SK-N-MC (cell line): ENCODE data around the gene EPHA3.

Source experiments
- DNase-seq: peaks from one replicate; pipeline ENCODE4 v3.0.0-alpha.2; 2011; ENCODE audit warnings: low read depth, low spot score
- H3K27ac ChIP-seq: fragments of 200-600 bp; sonication (generic); 2 replicates; pipeline ENCODE4 v1.5.1; 2016; ENCODE audit warnings: mixed run types
- H3K36me3 ChIP-seq: fragments of 200-600 bp; sonication (generic); 2 replicates; pipeline ENCODE4 v1.6.1; 2017; ENCODE audit warnings: antibody characterized with exemption, low read length, mixed read lengths; ENCODE audit not compliant: insufficient read depth
- H3K4me3 ChIP-seq: fragments of 200-600 bp; sonication (generic); 2 replicates; pipeline ENCODE4 v1.5.1; 2016
- H3K9ac ChIP-seq: fragments of 200-600 bp; sonication (generic); 2 replicates; pipeline ENCODE4 v1.8.0; 2017; ENCODE audit warnings: mixed run types, mixed read lengths; ENCODE audit not compliant: insufficient read length
- H3K9me3 ChIP-seq: fragments of 200-600 bp; sonication (generic); 2 replicates; pipeline ENCODE4 v1.6.1; 2017; ENCODE audit warnings: low read depth, mild to moderate bottlenecking, antibody characterized with exemption, low read length, moderate library complexity, mixed read lengths
- EZH2 ChIP-seq: fragments of 200-600 bp; sonication (generic); IDR thresholded peaks from one replicate; pipeline ENCODE4 v1.6.1; 2017; ENCODE audit warnings: antibody characterized with exemption
- FOXP2 ChIP-seq: optimal IDR thresholded peaks from 2 replicates; pipeline ENCODE3; 2011; ENCODE audit warnings: mild to moderate bottlenecking, moderate library complexity; ENCODE audit not compliant: insufficient read depth; ENCODE audit errors: extremely low read length, control extremely low read depth
- POLR2AphosphoS5 ChIP-seq: IDR thresholded peaks from 2 replicates; pipeline ENCODE4 v1.6.1; 2012; ENCODE audit warnings: mild to moderate bottlenecking, low read depth, low read length, borderline replicate concordance

Gene EPHA3

DNA sequence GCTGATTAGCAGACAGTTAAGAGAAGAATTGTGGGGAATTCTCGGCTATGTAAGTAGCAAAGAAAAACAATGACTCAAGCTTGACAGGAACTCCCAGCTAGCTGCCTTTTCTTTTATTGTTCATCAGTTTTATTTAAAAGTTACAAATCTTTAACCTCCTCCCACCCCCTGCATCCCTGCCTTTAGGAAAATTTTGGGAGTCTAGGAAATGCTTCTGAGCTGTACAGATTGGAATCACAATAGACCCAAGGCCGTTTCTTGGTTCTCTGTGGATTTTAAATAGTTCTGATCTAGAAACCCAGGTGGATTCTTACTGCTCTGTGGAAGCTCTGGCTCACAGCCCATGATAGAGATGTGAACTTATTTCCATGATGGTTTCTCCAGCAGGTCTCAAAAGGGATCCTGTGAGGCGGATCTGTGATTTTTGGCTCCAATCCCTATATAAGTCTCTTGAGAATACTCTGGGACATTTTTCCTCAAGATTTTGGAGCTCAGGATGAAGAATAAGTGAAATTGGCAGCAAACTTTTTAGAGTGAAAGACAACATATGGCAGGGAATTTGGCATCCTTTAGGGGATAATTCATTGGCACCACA, 312.3 kb downstream of the EPHA3 start:
- no peak for TF ChIP-seq FOXP2
- no peak for TF ChIP-seq EZH2
- no peak; the same call in 1 of the 2 replicates for TF ChIP-seq POLR2AphosphoS5
- DNase-seq, result no peak
- Histone ChIP-seq H3K9ac (no peak overlapping the region), H3K27ac (peak overlapping the region; percentile 80), H3K36me3 (peaks cover 35% of the 10 kb centered on the region), H3K4me3 (peak overlapping the region; percentile 42), H3K9me3 (no peaks in the 10 kb centered on the region)

GRCh38 chr3:89426060-89426459, 318.6 kb downstream of the EPHA3 start:
- DNase-seq, result no peak
- Histone ChIP-seq H3K27ac (no peak overlapping the region), H3K9me3 (no peaks in the 10 kb centered on the region), H3K4me3 (no peak overlapping the region), H3K36me3 (peaks cover 31% of the 10 kb centered on the region), H3K9ac (no peak overlapping the region)
- TF ChIP-seq EZH2, result no peak
- TF ChIP-seq FOXP2, result no peak

DNA sequence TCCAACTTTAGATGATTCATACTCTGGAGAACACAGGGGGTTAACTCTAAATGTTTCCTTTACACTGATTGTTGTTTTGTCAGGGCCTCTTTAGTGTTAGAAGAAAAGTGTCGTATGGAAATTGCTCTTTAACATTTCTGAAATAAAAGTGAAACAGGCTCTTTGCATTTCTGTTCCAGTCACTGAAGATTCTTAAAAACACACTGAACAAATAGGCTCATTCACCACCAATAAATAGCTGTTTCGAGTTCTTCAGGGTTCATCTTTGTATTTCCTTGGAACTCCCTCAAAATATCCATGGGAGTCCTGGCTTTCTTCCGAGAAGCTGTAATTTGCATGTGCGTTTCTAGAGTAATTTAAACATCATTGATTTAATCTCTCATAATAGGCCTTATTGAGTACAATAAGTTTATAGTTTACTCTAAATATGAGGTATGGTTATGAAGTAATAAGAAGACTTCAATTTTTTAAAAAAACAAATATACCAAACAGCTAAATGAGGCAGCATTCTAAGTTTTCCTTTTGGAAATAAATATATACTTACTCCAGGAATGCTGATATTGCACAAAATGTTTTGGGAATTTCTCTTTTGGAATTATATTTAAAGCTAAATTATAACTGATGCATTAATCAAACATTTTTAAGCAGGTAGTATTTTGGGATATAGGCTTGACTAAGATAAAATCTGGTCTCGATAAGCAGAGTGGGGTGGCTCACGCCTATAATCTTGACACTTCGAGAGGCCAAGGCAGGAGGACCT, 327.4 kb downstream of the EPHA3 start:
- TF ChIP-seq POLR2AphosphoS5 (no peak), FOXP2 (no peak), EZH2 (no peak)
- H3K9ac ChIP-seq, result no peak overlapping the region
- no peak overlapping the region for H3K4me3 ChIP-seq
- H3K27ac ChIP-seq, result peak overlapping the region; percentile 10; the same call in 1 of the 2 replicates
- peaks cover 17% of the 10 kb centered on the region; the same call in 1 of the 2 replicates for H3K36me3 ChIP-seq
- H3K9me3 ChIP-seq, result no peaks in the 10 kb centered on the region
- no peak for DNase-seq

- H3K36me3 ChIP-seq, result peaks cover 14% of the 10 kb centered on the region; the same call in 1 of the 2 replicates
Measured at GRCh38 chr3:89436846-89437245, 329.4 kb downstream of the EPHA3 start.

GRCh38 chr3:89440386-89440785, 333.0 kb downstream of the EPHA3 start:
- Histone ChIP-seq H3K27ac (no peak overlapping the region), H3K9me3 (no peaks in the 10 kb centered on the region), H3K9ac (no peak overlapping the region), H3K36me3 (0 out of 2 replicates have a peak, but pooled peaks cover 4% of the 10 kb centered on the region), H3K4me3 (no peak overlapping the region)
- no peak for DNase-seq
- TF ChIP-seq EZH2, result no peak

More at GRCh38 chr3:89436846-89437245, 329.4 kb downstream of the EPHA3 start:
- Histone ChIP-seq H3K9me3 (no peaks in the 10 kb centered on the region), H3K27ac (no peak overlapping the region), H3K9ac (no peak overlapping the region), H3K4me3 (no peak overlapping the region)
- TF ChIP-seq FOXP2, result no peak
- no peak for TF ChIP-seq EZH2
- no peak for DNase-seq

- no peak overlapping the region for H3K9ac ChIP-seq
- no peak for TF ChIP-seq POLR2AphosphoS5
- no peak for TF ChIP-seq FOXP2
- DNase-seq, result no peak
- 0 out of 2 replicates have a peak, but pooled peaks cover 4% of the 10 kb centered on the region for H3K36me3 ChIP-seq
- H3K27ac ChIP-seq, result no peak overlapping the region
- no peaks in the 10 kb centered on the region for H3K9me3 ChIP-seq
- H3K4me3 ChIP-seq, result no peak overlapping the region
Measured at GRCh38 chr3:89441141-89441540, 333.7 kb downstream of the EPHA3 start.

GRCh38 chr3:89446593-89446992, 339.2 kb downstream of the EPHA3 start:
- H3K4me3 ChIP-seq, result no peak overlapping the region
- no peak overlapping the region for H3K27ac ChIP-seq
- H3K9me3 ChIP-seq, result no peaks in the 10 kb centered on the region; the same call in 1 of the 2 replicates
- no peak for TF ChIP-seq EZH2
- no peak for TF ChIP-seq POLR2AphosphoS5
- no peak for TF ChIP-seq FOXP2
- peaks cover 22% of the 10 kb centered on the region for H3K36me3 ChIP-seq
- DNase-seq, result no peak
- no peak overlapping the region for H3K9ac ChIP-seq

DNA sequence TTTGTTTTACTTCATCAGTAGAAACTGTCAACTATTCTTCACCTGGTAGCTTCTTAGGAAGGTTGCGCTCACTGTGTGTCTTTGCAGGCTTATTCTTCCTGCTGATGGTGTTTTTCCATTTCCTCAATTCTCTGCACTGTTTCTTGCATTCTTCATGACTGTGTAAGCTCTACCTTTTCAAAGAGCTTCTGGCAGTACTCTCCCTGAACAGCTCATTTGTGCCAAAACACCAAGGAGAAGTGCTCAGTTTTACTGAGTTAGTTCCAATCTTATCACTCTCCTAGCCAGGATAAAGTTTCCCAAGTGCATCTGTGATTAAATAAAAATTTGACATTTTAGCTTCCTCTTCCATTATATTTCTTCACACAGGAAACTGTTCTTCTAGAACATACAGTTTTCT, 339.8 kb downstream of the EPHA3 start:
- TF ChIP-seq POLR2AphosphoS5 (no peak), EZH2 (no peak), FOXP2 (no peak)
- no peaks in the 10 kb centered on the region; the same call in 1 of the 2 replicates for H3K9me3 ChIP-seq
- peaks cover 22% of the 10 kb centered on the region for H3K36me3 ChIP-seq
- no peak for DNase-seq
- H3K4me3 ChIP-seq, result no peak overlapping the region
- H3K9ac ChIP-seq, result no peak overlapping the region
- H3K27ac ChIP-seq, result no peak overlapping the region
